SK-N-MC (cell line): ENCODE measurements around the gene ZNF319.

Source experiments
- EZH2 ChIP-seq: fragments of 200-600 bp; sonication (generic); IDR thresholded peaks from one replicate; pipeline ENCODE4 v1.6.1; 2017; ENCODE audit warnings: antibody characterized with exemption
- FOXP2 ChIP-seq: optimal IDR thresholded peaks from 2 replicates; pipeline ENCODE3; 2011; ENCODE audit warnings: mild to moderate bottlenecking, moderate library complexity; ENCODE audit not compliant: insufficient read depth; ENCODE audit errors: extremely low read length, control extremely low read depth
- POLR2AphosphoS5 ChIP-seq: IDR thresholded peaks from 2 replicates; pipeline ENCODE4 v1.6.1; 2012; ENCODE audit warnings: mild to moderate bottlenecking, low read depth, low read length, borderline replicate concordance

- TF ChIP-seq EZH2 (no peak), POLR2AphosphoS5 (no peak), FOXP2 (no peak)
These were observed 28.2 kb downstream of the ZNF319 start for GRCh38 chr16:57972306-57972705.
